B cell (primary cell): ENCODE data around the gene HUS1B.

Source experiments
- EZH2 ChIP-seq: IDR thresholded peaks from 2 replicates; pipeline ENCODE4 v1.6.1; 2012; ENCODE audit warnings: borderline replicate concordance, low read depth, mild to moderate bottlenecking, moderate library complexity, low read length; ENCODE audit not compliant: insufficient read depth, poor library complexity, severe bottlenecking
- TF ChIP-seq, protein P1 (sequence below): fragments of 200-600 bp; IDR thresholded peaks from one replicate; pipeline ENCODE4 v1.8.0; 2022; ENCODE audit warnings: antibody characterized with exemption, mild to moderate bottlenecking

DNA sequence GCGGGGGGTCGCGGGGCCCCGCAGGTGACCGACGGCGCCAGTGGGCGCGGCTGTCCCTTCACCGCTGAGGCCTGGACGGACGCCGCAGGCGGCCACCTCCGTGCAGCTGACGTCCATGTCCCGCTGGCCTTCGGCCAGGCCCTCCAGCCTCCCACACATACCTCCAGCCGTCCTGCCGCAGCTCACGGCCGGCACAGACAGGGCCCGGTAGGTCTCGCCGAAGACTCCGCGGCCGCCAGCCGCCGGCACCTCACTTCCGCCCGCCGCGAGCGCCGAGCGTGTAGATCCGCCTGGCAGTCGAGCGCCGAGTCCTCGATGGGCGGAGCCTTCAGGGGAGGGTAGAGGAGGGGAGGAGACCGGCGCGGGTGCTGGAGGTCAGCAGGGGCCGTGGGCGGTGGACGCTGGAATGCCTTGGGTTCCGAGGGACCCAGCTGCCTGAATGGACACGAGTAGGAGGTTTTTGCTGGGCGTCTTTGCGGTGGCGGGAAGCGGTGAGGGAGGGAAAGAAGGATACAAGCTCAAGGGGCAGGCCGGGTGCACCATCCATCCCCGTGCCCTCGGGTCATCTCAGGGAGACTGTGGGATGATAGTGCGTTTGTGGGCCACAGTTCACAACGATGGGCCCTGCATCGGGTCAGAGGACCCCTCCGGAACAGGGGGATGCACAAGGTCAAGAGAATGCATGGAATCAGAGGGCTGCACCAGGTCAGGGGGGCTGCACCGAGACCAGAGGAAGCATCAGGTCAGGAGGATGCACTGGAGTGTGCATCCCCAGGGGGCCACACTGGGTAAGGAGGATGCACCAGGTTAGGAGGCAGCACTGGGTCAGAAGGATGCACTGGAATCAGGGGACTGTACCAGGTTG, 36.2 kb upstream of the HUS1B start, which contains the start of gene EXOC2:
- TF ChIP-seq, protein P1, sequence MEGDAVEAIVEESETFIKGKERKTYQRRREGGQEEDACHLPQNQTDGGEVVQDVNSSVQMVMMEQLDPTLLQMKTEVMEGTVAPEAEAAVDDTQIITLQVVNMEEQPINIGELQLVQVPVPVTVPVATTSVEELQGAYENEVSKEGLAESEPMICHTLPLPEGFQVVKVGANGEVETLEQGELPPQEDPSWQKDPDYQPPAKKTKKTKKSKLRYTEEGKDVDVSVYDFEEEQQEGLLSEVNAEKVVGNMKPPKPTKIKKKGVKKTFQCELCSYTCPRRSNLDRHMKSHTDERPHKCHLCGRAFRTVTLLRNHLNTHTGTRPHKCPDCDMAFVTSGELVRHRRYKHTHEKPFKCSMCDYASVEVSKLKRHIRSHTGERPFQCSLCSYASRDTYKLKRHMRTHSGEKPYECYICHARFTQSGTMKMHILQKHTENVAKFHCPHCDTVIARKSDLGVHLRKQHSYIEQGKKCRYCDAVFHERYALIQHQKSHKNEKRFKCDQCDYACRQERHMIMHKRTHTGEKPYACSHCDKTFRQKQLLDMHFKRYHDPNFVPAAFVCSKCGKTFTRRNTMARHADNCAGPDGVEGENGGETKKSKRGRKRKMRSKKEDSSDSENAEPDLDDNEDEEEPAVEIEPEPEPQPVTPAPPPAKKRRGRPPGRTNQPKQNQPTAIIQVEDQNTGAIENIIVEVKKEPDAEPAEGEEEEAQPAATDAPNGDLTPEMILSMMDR: no peak
- no peak for TF ChIP-seq EZH2
